Liver (tissue), 9 donors: ENCODE data around the gene PAWR. TPM values are rescaled to one million over a fixed set of nuclear protein-coding genes. Genes with fewer than 3 reads are reported as not detected.
"Not testable (repeated sequence)": the region's sequence is repeated elsewhere in the genome, so short reads cannot be mapped to it uniquely, and the experiment has no call there.

Experiments
- DNase-seq: peaks from one replicate; pipeline ENCODE4 v3.0.0-alpha.2; 2017; ENCODE audit warnings: low spot score
- H3K27ac ChIP-seq, 2 donors: one replicate each; pipeline ENCODE4 v1.7.0; 2013; ENCODE audit warnings: inconsistent platforms in 2 of 2, low read length in 2 of 2, control low read depth in 1 of 2, low read depth in 1 of 2, mild to moderate bottlenecking in 1 of 2
- H3K27me3 ChIP-seq, 4 donors: one replicate each; pipeline versions ENCODE4 v1.6.1 to v1.7.0; 2013; ENCODE audit warnings: low read length in 3 of 4, inconsistent platforms in 1 of 4, mild to moderate bottlenecking in 1 of 4, moderate library complexity in 1 of 4; ENCODE audit not compliant: control insufficient read depth in 4 of 4, insufficient read depth in 4 of 4
- H3K36me3 ChIP-seq, 4 donors: one replicate each; pipeline versions ENCODE4 v1.6.1 to v1.7.0; 2013; ENCODE audit warnings: low read length in 3 of 4, mild to moderate bottlenecking in 3 of 4, low read depth in 1 of 4, moderate library complexity in 1 of 4; ENCODE audit not compliant: control insufficient read depth in 4 of 4, insufficient read depth in 3 of 4
- H3K4me1 ChIP-seq, 4 donors: one replicate each; pipeline versions ENCODE4 v1.6.1 to v1.7.0; 2013; ENCODE audit warnings: low read length in 3 of 4, mild to moderate bottlenecking in 3 of 4, moderate library complexity in 1 of 4; ENCODE audit not compliant: control insufficient read depth in 4 of 4, insufficient read depth in 4 of 4
- H3K4me3 ChIP-seq, 3 donors: one replicate each; pipeline versions ENCODE4 v1.6.1 to v1.7.0; 2013; ENCODE audit warnings: low read length in 3 of 3, control low read depth in 1 of 3, low read depth in 1 of 3, mild to moderate bottlenecking in 1 of 3
- H3K9ac ChIP-seq, 2 donors: one replicate each; pipeline ENCODE4 v1.7.0; 2013; ENCODE audit warnings: low read length in 2 of 2, mild to moderate bottlenecking in 2 of 2, moderate library complexity in 2 of 2, control low read depth in 1 of 2, low read depth in 1 of 2
- H3K9me3 ChIP-seq, 4 donors: one replicate each; pipeline versions ENCODE4 v1.6.1 to v1.7.0; 2013; ENCODE audit warnings: low read length in 3 of 4; ENCODE audit not compliant: control insufficient read depth in 4 of 4
- FOXA1 ChIP-seq: IDR thresholded peaks from 2 replicates; pipeline ENCODE4 v1.6.1; 2016; ENCODE audit warnings: antibody characterized with exemption
- FOXA2 ChIP-seq: IDR thresholded peaks from 2 replicates; pipeline ENCODE4 v1.6.1; 2016; ENCODE audit warnings: antibody characterized with exemption
- GABPA ChIP-seq, 2 donors: IDR thresholded peaks in 1 of 2; conservative IDR thresholded peaks in 1 of 2; 2 replicates each; pipeline ENCODE4 v1.6.1; 2016; ENCODE audit warnings: antibody characterized with exemption in 2 of 2, mild to moderate bottlenecking in 1 of 2, moderate library complexity in 1 of 2
- HNF4G ChIP-seq: IDR thresholded peaks from 2 replicates; pipeline ENCODE4 v1.6.1; 2016; ENCODE audit warnings: antibody characterized with exemption
- JUND ChIP-seq, 2 donors: IDR thresholded peaks; 2 replicates each; pipeline ENCODE4 v1.6.1; 2016; ENCODE audit warnings: antibody characterized with exemption in 2 of 2
- RAD21 ChIP-seq, 2 donors: IDR thresholded peaks; 2 replicates each; pipeline ENCODE4 v1.6.1; 2016; ENCODE audit warnings: antibody characterized with exemption in 2 of 2, mild to moderate bottlenecking in 2 of 2
- RXRA ChIP-seq, 2 donors: IDR thresholded peaks; 2 replicates each; pipeline ENCODE4 v1.6.1; 2017 to 2018; ENCODE audit warnings: antibody characterized with exemption in 2 of 2, mild to moderate bottlenecking in 1 of 2
- SP1 ChIP-seq: IDR thresholded peaks from 2 replicates; pipeline ENCODE4 v1.6.1; 2018; ENCODE audit warnings: antibody characterized with exemption, mild to moderate bottlenecking
- WGBS: extraction: QIAGEN DNeasy Blood & Tissue Kit; methylation state at CpG from one replicate; pipeline ENCODE4 v1.1.7; 2013; 5-methylcytosine and 5-hydroxymethylcytosine counted together
- polyA plus RNA-seq, 2 donors: library from polyadenylated mRNA; stranded (reverse) in 1 of 2; unstranded in 1 of 2; fragments of 200-250 nt in 1 of 2; fragments of >200 nt in 1 of 2; fragmentation: Nextera tagmentation in 1 of 2; extraction: Ambion mirVana in 1 of 2; gene quantifications; one replicate each; pipeline versions ENCODE4 v1.2.1 to v1.2.3, GENCODE V29; 2013 to 2015
- total RNA-seq, 2 donors: library from RNA; depleted of rRNA; stranded (reverse); fragments of >200 nt; gene quantifications; one replicate each; pipeline ENCODE4 v1.2.3, GENCODE V29; 2014
- TF ChIP-seq, protein P1 (sequence below): IDR thresholded peaks from 2 replicates; pipeline ENCODE4 v1.6.1; 2016; ENCODE audit warnings: antibody characterized with exemption
- TF ChIP-seq, protein P2 (sequence below): IDR thresholded peaks from 2 replicates; pipeline ENCODE4 v1.6.1; 2016; ENCODE audit warnings: antibody characterized with exemption, mild to moderate bottlenecking
- donor health status: healthy.
- donor health status: healthy.
- donor health status: healthy.
- donor health status: healthy.
- donor health status: healthy.

PAWR gene
- total and polyA plus RNA-seq, 4 donors = 6.1 to 24.1 (median 9.9) TPM

DNA sequence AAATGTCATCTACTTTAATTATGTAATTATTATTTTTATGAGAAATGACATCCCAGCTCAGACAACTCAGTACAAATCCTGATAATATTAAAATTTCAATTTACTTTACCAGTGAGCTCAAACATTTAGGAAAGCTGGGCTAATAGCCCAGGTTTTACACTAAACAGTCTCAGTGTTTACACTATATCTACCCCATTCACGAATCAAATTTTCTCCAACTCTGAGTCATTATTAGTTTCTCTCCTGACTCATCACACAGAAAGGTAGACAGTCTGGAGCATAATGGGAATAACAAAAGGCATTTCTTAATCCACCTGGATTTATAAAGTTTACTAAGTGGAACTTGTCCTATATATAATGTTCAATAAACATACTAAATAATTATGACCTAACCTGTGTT lies 5.7 kb downstream of the PAWR start:
- Histone ChIP-seq H3K4me3 (no peak overlapping the region), H3K27ac (peak overlapping the region in 1 of 2 donors; percentile 2), H3K36me3 (no peaks in the 10 kb centered on the region), H3K9ac (no peak overlapping the region), H3K9me3 (no peaks in the 10 kb centered on the region), H3K27me3 (no peaks in the 10 kb centered on the region), H3K4me1 (peaks cover 2 to 25% (median 11%) of the 10 kb centered on the region in 4 donors)
- WGBS = 3% methylated on average over 1 of the region's 1 CpG
- no peak for TF ChIP-seq SP1
- TF ChIP-seq JUND (IDR thresholded peaks at IDR 0.05) = peak in 1 of 2 donors; percentile 11
- TF ChIP-seq, protein P1, sequence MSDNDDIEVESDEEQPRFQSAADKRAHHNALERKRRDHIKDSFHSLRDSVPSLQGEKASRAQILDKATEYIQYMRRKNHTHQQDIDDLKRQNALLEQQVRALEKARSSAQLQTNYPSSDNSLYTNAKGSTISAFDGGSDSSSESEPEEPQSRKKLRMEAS = no peak
- no peak for TF ChIP-seq RAD21 (IDR thresholded peaks at IDR 0.05)
- TF ChIP-seq FOXA1 = no peak
- no peak for TF ChIP-seq FOXA2
- no peak for TF ChIP-seq HNF4G
- DNase-seq = no peak

DNA sequence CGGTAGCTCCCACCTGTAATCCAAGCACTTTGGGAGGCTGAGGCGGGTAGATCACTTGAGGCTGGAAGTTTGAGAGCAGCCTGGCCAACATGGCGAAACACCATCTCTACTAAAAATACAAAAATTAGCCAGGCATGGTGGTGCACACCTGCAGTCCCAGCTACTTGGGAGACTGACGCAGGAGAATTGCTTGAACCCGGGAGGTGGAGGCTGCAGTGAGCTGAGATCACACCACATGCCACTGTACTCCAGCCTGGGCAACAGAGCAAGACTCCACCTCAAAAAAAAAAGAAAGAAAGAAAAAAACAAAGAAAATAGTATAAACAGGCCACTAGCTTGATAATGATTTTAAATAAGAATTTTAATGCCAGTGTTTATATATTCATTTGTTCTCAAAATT lies 6.4 kb downstream of the PAWR start:
- WGBS = 97% methylated on average over 5 of the region's 5 CpGs

DNA sequence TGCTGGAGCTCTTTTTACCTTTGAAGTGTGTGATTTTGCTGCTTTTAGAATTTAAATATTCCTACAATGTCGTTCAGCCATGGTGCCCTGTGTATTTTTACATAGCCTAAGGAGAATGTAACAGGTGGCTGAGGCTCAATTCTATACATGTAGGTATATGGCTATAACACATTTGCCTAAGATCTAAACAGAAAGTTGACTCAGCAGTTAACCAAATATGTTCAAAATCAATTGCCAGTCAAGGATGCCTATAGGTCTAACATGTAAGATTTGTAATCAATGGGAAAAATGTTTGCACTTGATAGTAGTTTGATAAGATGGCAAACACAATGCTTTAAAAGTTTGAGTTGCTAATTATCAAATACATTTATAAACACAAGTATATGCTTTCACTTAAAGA lies 8.2 kb downstream of the PAWR start:
- DNase-seq = no peak
- Histone ChIP-seq H3K36me3 (peaks cover 0 to 1% (median 0%) of the 10 kb centered on the region in 4 donors), H3K9me3 (no peaks in the 10 kb centered on the region), H3K4me1 (peaks cover 2 to 37% (median 9%) of the 10 kb centered on the region in 4 donors), H3K27me3 (no peaks in the 10 kb centered on the region), H3K9ac (no peak overlapping the region), H3K27ac (no peak overlapping the region), H3K4me3 (no peak overlapping the region)
- no peak for TF ChIP-seq RXRA (IDR thresholded peaks at IDR 0.05)
- TF ChIP-seq FOXA2 = no peak
- no peak for TF ChIP-seq GABPA (IDR thresholded peaks at IDR 0.05 in 1 of 2, conservative IDR thresholded peaks at IDR 0.05 in 1 of 2)
- TF ChIP-seq, protein P2, sequence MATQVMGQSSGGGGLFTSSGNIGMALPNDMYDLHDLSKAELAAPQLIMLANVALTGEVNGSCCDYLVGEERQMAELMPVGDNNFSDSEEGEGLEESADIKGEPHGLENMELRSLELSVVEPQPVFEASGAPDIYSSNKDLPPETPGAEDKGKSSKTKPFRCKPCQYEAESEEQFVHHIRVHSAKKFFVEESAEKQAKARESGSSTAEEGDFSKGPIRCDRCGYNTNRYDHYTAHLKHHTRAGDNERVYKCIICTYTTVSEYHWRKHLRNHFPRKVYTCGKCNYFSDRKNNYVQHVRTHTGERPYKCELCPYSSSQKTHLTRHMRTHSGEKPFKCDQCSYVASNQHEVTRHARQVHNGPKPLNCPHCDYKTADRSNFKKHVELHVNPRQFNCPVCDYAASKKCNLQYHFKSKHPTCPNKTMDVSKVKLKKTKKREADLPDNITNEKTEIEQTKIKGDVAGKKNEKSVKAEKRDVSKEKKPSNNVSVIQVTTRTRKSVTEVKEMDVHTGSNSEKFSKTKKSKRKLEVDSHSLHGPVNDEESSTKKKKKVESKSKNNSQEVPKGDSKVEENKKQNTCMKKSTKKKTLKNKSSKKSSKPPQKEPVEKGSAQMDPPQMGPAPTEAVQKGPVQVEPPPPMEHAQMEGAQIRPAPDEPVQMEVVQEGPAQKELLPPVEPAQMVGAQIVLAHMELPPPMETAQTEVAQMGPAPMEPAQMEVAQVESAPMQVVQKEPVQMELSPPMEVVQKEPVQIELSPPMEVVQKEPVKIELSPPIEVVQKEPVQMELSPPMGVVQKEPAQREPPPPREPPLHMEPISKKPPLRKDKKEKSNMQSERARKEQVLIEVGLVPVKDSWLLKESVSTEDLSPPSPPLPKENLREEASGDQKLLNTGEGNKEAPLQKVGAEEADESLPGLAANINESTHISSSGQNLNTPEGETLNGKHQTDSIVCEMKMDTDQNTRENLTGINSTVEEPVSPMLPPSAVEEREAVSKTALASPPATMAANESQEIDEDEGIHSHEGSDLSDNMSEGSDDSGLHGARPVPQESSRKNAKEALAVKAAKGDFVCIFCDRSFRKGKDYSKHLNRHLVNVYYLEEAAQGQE = no peak
- TF ChIP-seq FOXA1 = no peak
- WGBS = 52% methylated on average over 1 of the region's 1 CpG

More for the DNA sequence above, 6.4 kb downstream of the PAWR start:
- peaks cover 2 to 27% (median 11%) of the 10 kb centered on the region in 4 donors for H3K4me1 ChIP-seq
- not testable (repeated sequence) for H3K27ac ChIP-seq, H3K36me3 ChIP-seq, H3K27me3 ChIP-seq, H3K4me3 ChIP-seq, H3K9ac ChIP-seq, DNase-seq, H3K9me3 ChIP-seq
